Inflammatory macrophage (primary cell): ENCODE measurements around the gene SYF2.
"Not testable (repeated sequence)": the region's sequence is repeated elsewhere in the genome, so short reads cannot be mapped to it uniquely, and the experiment has no call there.

ENCODE experiments used
- DNase-seq, 2 donors: peaks; one replicate each; pipeline ENCODE4 v3.0.0-alpha.2; 2020 to 2022

Gene SYF2

DNA sequence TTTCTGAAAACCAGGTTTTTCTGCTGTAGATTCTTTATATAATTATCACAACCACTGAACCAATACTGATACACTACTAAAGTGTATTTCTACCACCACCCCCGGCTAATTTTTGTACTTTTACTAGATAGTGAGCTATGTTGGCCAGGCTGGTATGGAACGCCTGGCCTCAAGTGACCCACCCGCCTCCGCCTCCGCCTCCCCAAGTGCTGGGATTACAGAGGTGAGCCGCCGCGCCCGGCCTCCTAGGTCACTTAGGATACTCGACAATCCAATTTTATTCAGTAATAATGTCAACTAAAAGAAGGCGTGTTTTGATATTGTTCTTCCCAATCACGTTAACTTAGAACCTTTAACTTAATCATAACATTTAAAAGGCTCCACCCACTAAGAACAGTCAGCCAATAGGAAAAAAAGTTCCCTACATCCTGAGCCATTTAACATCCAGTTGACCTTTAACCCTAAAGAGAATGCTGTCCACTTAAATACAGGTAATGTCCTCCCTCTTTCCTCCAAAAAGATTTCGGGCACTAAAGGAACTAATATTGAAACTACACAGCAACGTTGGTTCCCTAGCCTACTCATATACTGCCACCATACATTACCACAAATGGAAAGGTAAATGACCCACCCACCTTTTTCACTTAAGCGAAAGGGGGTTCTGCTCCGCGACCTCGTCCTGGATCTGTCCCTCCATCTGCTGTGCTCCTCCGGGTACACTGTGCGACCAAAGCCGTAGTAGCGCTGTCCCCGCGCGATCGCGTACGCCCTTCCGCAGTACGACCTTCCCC is 13.7 kb upstream of the SYF2 start:
- peak in 1 of 2 donors; percentile 42 for DNase-seq

DNA sequence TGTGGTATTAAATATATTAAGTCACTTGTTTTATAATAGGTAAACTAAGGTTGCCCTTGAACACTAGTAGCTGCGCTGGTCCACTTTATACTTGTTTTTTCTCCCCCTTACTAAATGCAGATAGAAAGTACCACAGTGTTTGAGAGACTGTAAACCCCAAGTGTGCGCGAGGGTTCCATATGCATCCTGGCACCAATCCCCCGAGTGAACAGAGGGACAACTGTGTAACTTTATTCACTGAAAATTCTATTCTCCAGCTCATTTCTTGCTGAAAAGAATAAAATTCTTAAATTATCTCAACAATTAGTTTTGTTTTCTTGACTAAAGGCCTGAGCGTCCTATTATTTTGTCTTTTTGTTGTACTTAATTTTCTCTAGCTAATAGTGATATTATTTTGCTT is 13.1 kb upstream of the SYF2 start:
- DNase-seq, result no peak

DNA sequence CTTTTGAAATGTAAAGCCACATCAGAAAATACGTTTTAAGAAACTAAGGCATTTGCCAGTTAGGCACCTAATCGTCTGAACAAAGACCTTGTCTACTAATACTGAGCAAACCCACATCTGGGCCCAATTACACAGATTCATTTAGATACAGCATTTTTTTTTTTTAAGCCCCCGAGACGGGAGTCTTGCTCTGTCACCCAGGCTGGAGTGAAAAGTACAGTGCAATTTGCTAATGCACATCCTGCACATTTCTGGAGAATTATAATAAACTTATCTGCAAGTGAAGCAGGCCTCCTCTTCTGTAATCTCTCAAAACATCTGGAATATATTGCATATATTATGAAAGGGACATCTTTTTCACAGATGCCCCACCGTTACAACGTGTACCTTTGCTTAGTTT is 11.6 kb upstream of the SYF2 start:
- no peak for DNase-seq

DNA sequence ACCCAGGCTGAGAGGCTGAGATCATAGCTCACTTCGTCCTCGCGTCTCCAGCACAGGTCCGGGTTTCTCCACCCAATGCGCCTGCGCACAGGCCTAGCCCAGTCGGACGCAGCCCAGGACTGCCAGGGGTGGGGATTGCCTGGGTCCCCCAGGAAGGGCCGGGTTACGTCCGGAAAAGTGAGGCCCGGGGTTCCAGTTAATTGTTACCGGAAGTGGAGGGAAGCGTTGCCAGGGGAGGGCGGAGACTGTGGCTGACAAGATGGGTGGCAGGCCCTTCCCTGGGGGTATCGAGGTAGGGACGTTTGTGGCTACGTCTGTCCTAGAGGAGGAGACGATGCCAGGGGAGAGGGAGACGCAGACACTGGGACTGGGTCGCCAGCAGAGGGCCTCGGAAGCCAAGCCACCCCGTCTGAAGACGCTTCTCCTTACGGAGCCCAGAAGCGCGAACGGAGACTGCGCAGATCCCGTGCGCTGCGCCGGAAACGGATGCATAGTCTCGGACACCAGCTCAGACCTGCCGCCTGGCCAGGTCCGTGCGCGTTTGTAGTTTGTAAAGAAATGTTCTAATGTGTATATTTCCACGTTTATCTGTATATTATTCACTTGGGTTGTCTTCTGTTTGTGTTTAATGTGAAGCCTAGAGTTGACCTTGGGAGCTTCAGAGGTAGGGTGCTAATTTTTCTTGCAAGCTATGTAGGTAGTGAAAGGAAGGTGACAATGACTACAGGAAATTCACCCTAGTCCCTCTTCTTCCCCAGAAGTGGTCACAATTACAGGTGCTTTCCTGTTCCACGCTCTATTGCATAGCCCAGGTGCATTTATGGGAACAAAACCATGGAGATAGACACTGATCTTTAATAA is 7.6 kb upstream of the SYF2 start:
- peak; percentile 90 for DNase-seq

DNA sequence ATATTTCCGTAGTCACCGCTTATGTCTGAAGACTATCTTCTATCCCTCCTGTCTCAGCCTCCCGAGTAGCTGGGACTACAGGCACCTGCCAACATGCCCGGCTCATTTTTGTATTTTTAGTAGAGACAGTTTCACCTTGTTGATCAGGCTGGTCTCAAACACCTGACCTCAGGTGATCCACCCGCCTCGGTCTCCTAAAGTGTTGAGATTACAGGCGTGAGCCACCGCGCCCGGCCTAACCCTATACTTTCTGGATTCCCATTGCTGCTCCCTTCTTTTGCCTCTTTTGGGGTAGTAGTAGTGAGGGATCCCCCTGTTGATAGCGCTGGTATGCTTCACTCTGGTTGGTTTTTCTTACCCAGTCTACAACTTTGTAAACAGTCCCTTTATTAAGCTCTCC is 5.7 kb upstream of the SYF2 start:
- DNase-seq, result no peak

DNA sequence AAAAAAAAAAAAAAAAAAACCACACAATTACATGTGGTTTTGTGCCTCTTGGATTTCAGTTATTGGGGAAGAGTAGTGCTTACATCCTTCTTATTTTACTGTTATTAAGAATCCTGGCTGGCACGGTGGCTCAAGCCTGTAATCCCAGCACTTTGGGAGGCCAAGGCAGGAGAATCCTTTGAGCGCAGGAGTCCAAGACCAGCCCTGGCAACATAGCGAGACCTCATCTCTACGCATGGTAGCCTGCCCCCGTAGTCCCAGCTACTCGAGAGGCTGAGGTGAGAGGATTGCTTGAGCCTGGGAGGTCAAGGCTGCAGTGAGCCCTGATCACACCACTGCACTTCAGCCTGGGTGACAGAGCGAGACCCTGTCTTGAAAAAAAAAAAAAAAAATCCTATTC is 4.0 kb upstream of the SYF2 start:
- DNase-seq, result not testable (repeated sequence)

DNA sequence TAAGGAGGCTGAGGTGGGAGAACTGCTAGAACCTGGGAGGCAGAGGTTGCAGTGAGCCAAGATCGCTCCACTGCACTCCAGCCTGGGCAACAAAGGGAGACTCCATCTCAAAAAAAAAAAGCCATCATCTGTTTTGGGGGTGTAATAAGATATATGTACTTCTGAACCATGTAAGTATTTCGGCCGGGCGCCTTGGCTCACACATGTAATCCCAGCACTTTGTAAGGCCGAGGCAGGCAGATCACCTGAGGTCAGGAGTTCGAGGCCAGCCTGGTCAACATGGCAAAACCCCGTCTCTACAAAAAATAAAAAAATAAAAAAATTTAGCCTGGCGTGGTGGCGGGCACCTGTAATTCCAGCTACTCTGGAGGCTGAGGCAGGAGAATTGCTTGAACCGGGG is 3.1 kb upstream of the SYF2 start:
- not testable (repeated sequence) for DNase-seq

DNA sequence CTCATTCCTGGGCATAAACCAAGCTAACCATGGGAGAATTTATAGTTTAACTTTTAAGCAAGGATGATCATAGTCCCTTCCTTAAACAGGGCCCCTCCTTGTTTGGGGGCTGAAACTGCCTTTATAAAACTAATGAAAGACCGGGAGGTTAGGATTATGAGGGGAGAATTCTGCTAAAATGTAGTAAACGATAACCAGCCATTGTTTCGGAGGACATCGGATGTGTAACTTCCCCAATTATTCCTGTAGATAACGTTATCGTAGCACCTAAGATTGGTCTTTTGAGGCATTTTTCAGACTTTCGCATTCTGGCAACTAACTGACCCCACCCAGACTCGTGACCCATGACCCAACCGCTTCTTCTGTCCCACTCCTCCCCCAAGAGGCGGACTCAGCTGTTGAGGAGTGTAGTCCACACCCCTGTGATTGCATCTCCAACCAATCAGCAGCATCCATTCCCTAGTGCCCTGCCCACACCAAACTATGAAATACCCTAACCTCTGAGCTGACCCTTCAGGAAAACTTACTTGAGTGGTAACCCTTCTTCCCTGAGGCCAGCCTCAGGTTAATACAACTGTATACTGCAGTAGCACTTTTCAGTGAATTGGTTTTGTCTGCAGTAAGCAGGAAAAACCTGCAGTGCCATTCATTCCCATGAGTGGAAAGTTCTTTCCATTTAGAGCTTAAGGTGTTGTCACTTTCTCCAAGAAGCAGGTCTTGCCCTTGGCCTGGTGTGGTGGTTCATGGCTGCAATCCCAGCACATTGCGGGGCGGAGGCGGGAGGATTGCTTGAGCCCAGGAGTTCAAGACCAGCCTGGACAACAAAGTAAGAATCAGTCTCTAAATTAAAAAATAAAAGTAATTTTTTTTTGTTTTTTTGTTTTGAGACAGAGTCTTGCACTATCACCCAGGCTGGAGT is 823 bp upstream of the SYF2 start:
- DNase-seq, result peak; percentile 96 to 97

DNA sequence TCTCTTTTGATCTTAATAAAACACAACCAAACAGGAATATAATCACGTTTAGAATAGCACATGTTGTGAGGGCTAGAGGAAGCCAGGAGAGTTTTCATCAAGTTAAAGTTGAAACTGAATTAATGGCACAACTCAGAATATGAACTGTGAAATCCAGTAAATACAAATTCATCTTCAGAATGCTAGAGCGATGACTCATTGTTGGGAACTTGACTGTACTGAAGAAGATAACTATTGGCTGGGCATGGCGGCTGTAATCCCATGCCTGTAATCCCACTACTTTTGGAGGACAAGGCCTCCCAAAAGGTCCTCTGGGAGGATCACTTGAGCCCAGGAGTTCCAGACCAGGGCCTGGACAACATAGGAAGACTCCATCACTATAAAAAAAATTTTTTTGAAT is 8.8 kb downstream of the SYF2 start:
- no peak for DNase-seq

DNA sequence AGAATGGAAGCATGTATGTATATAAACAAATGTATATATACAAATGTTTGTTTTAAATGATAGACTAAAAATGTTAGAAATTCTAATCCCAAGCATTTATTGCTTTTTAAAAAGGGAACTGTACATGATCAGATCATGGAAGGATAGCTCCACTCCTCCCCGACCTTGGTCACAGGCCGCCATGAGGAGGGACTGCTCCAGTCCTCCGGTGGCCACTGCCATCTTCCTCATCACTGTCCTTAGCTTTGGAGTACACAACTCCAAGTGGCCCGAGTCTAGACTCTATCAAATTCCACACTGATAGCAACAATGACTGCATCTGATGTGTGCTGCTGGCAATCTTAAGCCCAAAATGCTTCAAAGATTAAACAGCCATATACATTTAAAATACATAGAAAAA is 9.7 kb downstream of the SYF2 start:
- DNase-seq, result no peak

DNA sequence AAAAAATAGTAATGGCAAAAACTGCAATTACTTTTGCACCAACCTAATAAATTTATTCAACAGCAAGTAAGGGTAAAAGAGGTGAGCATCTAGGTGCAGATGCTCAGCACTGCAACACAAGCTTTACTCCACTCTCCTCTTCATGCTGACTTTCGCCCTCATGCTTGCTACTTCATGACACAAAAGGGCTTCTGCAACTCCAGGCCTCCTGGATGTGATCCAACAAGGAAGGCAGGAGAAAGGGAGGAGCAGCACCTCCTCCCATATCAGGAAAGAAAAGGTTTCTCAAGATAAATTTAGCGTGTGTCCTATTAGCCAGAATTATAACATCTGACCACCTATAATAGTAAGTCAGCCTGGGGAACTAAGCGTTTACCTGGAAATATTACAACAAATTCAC is 11.6 kb downstream of the SYF2 start:
- no peak for DNase-seq

DNA sequence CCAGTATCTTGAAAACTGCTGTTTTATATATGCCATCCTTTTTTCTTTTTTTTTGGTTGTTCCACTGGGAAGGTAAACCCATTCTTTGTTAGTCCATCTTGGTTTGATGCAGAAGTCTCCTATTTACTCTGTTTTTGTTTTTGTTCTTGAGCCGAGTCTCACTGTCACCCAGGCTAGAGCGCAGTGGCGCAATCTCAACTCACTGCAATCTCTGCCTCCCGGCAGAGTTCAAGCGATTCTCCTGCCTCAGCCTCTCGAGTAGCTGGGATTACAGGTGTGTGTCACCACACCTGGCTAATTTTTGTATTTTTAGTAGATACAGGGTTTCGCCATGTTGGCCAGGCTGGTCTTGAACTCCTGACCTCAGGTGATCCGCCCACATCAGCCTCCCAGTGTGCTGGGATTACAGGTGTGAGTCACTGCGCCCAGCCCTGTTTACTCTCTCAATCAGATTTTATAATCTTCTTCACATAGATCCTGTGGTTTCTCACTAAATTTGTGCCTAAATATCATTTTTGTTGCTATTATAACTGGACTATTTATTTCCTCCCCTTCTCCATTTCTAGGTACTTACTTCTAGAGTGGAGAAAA is 12.5 kb downstream of the SYF2 start:
- DNase-seq, result no peak

DNA sequence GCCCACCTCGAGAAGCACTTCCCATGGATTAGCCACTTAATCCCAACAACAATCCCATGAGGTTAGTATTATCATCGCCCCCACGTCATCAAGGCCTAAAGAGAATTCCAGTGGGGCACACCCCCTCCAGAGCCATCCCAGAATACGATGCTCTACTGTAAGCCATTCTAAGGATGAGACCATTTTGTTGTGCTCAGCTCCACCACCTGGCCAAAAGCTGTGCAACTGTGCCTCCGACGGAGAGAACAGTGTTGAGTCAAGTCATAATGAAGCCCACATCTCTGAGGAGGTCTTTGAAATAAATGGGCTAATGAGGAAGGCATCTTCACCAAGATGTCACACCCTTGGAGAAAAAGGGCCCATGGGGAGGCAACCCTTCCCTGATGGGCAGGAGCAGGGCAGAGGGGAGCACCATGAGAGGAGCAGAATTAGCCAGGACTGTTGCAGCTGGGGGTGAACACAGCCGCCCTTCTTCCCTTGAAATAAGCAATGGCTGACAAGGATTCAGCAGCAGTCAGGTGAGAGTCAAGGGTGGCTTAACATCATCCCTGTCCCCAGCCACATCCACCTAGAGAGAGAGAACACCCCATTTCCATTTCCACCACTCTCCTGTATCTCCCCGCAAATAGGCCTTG is 14.6 kb downstream of the SYF2 start:
- DNase-seq, result no peak

DNA sequence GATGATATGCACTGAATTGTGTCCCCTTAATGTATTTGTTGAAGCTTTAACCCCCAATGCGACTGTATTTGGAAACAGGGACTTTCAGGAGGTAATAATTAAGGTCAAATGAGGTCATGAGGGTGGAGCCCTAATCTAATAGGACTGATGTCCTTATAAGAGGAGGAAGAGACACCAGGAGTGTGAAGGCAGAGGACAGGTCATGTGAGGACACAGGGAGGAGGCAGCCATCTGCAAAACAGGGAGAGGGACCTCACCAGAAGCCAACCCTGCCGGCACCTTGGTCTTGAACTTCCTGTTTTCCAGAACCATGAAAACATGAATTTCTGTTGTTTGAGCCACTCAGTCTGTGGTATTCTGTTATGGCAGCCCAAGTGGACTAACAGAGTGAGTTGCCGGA is 15.3 kb downstream of the SYF2 start:
- no peak for DNase-seq

DNA sequence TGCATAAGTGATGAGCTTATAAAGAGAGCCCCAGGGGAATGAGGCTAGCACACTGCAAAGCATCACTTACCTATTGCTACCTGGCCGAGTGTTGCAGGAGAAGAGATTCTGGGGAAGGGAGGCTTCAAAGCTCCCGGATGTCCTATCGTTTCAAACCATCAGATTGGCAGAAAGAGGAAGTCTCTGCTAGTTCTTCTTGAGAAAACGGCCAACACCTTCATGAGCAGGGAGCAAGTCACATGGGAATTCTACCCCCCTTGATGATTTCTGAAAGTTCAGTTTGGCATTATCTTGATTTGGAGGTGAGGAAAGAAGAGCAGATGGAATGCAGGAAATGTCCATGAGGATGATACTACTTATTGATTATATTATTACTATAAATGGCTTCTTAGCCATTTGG is 16.2 kb downstream of the SYF2 start:
- no peak for DNase-seq

DNA sequence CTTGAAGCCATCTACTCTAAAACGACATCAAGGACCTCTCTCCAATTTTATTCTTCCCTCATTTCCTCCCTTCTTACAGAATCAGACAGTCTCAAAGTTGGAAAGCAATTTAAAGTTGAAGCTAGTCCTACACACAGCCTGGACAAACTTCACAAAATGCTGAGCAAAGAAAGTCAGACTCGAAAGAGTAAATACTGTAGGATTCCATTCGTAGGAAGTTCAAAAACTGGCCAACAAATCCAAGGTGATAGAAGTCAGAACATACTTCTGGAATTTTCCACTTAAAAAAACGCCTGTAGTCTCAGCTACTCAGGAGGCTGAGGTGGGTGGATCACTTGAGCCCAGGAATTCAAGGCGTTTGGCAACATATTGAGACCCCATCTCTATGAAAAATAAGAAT is 19.6 kb downstream of the SYF2 start:
- no peak for DNase-seq

DNA sequence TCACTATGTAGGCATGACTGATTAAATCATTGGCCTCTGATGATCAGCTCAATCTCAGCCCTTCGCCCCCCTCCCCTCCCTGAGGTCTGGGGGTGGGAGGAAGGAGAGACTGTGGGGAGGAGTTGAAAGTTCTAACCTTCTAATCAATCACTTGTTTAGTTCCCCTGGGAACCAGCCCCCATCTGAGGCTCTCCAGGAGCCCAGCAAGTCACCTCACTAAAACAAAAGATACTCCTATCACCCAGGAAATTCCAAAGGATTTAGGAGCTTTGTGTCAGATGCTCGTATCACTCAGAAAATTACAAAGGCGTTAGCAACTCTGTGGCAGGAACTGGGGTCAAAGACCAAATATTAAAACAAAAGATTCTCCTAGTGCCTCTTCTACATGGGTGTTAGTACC is 21.6 kb downstream of the SYF2 start:
- no peak for DNase-seq

DNA sequence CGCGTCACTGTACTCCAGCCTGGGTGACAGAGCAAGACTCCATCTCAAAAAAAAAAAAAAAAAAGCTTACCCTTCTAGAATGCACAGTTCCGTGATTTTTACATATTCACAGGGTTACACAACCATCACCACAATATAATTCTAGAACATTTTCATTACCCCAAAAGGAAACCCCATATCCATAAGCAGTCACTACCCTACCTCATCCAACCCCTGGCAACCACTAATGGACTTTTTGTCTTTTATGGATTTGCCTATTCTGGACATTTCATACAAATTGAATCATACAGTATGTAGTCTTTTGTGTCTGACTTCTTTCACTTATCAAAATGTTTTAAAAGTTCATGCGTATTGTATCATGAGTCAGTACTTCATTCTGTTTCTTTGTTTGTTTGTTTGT is 22.8 kb downstream of the SYF2 start:
- no peak for DNase-seq

DNA sequence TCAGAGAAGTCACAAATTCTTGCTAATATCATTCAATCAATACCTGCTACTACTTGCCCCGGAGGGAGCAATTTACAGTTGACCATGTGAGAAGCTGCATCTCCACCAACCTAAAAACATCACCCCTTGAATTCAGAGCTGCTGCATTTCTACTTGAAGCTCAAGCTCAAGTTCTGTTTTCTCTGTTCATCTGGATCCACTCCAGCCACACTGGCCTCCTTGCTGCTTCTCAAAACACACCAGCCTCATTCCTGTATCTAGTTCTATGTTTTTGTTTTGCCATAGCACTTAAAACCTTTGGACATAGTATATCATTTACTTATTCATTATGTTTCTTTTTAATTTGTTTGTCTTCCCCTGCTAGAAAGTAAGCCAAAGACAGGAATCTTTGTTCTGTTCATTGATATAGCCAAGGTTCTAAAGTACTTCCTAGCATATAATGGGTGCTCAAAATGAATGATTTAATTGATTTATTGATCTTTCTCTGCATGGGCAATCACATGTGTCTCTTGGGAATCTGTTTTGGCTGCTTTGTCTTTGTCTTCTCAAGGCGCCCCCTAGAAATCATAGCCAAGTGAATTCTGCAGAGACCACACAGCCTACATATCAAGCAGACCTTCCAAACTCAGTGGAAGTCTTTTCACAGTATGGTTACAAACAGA is 23.6 kb downstream of the SYF2 start:
- DNase-seq, result no peak

DNA sequence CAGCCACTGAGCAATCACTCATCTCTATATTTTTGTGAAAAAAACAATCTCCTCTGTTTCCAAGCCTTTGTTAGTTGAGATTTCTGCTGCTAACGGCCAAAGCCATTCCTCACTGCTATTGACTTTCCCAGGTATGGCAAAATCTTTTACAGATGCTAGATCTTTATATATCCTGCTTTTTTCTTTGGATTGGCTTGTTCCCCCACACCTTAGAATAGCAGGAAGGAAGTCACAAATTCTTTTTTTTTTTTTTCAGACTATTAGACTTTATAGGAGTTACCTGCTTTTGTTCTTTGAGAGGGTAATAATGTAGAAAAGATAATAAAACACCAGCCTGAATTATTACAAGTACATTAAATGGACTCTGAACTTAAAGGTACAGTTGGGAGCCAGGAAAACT is 24.2 kb downstream of the SYF2 start:
- no peak for DNase-seq

DNA sequence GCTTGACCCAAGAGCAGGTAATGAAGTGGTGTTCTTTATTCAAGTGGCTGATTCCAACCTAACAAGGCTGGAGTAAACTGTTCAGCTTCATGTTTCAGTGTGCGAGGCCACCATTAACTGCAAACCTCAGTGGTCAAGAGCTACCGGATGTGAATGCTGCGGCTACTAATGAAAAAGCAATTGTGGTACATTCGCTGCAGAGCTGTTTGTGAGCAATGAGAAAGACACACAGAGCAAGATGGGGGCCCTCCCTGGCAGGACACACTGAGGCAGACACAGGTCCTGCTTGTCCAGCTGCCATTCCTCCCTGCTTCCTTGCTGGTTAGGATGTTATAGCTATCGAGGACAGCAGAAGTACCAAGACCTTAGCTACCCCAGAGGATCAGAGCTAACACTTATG is 26.1 kb downstream of the SYF2 start:
- DNase-seq, result no peak

DNA sequence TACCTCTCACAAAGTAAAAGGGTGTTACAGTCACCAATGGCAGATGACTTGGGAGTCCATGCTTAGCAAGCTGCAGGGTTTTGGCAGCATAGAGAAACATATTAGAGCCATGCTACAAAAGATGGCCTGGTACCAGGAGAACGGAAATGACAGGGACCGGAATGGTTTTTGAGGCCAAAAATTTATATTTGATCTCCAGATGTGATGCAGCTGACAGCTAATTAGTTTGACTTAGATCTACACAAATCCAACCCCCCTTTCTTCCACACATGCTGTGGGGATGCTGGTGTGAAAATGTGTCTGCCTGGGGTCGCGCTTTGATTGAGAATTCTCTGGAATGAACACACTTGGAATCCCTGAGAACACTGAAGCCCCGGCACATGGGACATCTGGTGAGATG is 26.5 kb downstream of the SYF2 start:
- DNase-seq, result no peak
